ENCODE data around the gene SLC35C1. TPM values are rescaled to one million over a fixed set of nuclear protein-coding genes. Genes with fewer than 3 reads are reported as not detected.

Gene SLC35C1
- 3.2 and 3.5 TPM in 2 replicates for total RNA-seq (2014; rRNA removed; shearing (Covaris generic))

GRCh38 chr11:45804761-45805304, at the start of gene SLC35C1:
Gene SLC35C1 (plus strand): TSS chr11:45805149. CDS start chr11:45805802, 653 bp downstream.
- peak; percentile 96 for DNase-seq (ENCODE audit: low read depth)

DNA sequence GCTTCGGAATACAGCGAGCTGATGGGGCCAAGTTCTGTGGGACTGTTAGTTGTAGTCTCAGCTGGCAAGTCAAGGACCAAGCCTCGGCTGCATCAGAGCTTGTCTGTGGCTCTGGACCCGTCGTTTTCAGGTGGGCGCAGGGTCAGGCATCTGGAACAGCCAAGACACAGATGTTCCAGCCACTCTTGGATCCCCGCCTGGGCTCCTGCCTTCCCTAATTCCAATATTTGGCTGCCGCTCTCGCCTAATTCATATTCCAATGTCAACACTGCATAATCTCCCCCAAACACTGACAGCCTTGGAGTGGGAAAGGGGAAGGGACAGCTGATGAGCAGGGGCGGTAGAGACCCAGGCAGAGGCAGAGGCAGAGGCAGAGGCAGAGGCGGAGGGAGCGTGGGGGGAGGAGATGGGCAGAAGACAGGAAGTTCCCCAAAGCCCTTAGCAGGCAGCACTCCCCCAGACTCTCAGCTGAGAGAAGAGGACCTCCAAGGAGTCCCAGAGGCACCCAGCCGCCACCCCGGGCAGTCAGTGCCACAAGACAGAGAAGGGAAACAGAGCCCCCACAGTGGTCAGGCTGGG, 49.6 kb upstream of the SLC35C1 start:
- no peak for DNase-seq (ENCODE audit: low read depth)

DNA sequence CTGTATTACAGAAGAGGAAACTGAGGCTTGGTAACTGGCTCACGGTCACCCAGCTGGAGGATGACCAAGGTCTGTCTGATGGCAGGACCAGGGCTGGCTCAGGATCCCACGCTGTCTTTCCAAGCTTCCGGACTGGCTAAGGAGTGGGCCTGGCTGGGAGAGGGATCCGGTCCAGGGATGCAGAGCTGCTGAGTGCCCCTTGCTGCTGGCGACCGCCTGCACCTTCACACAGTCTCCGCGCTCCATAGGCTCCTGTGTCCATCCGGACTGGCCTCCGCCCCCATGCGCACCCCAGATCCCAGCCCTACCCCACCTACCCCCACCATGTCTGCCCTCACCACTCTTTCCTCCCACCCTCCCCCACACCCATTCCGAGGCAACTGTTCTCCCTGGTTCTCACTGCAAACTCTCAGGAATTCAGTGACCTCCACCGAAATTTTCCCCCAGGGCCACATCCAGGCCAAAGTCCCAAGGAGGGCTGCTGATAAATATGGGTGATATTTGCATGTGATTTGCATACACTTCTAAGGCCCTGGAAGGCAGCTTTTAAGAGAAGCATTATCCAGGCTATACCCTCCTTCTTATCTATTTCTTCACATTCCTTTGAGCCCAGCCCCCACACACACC, 48.5 kb upstream of the SLC35C1 start:
- no peak for DNase-seq (ENCODE audit: low read depth)

DNA sequence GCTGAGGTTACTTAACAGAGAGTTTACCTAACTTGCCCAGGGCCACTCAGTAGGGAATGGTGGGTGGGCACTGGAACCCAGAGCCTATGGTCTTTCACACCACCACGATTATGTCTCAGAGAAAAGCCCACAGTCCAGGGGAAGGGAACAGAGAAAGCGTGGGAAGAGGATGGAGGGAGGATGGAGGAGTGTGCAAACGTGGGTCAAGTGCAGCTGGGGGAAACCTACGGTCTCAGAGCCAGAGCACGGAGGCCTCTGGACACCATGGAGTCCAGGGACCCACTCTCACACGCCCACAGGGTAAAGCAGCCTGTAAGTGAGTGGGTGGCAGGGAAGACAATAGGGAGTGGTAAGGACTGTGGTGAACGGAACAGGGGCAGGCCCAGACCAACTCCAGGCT, 47.3 kb upstream of the SLC35C1 start:
- DNase-seq (ENCODE audit: low read depth) = no peak

DNA sequence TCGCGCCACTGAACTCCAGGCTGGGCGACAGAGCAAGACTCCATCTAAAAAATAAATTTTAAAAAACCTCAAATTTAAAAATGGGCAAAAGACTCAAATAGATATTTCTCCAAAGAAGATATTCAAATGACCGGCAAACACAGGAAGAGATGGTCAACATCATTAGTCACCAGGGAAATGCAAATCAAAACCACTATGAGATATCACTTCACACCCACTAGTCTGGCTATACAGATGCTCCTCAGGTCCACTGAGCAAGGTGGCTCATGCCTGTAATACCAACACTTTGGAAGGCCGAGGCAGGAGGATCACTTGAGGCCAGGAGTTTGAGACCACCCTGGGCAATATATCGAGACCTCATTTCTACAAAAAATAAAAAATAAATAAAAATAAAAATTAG, 43.3 kb upstream of the SLC35C1 start:
- DNase-seq (ENCODE audit: low read depth) = no peak

GRCh38 chr11:45765107-45765668, 39.8 kb upstream of the SLC35C1 start:
- DNase-seq (ENCODE audit: low read depth) = no peak

GRCh38 chr11:45765836-45766235, 39.1 kb upstream of the SLC35C1 start:
- DNase-seq (ENCODE audit: low read depth) = no peak

- DNase-seq (ENCODE audit: low read depth) = no peak
These were observed 38.5 kb upstream of the SLC35C1 start for GRCh38 chr11:45766469-45766868.

GRCh38 chr11:45768486-45768885, 36.5 kb upstream of the SLC35C1 start:
- DNase-seq (ENCODE audit: low read depth) = no peak

GRCh38 chr11:45769960-45770359, 35.0 kb upstream of the SLC35C1 start:
- no peak for DNase-seq (ENCODE audit: low read depth)

DNA sequence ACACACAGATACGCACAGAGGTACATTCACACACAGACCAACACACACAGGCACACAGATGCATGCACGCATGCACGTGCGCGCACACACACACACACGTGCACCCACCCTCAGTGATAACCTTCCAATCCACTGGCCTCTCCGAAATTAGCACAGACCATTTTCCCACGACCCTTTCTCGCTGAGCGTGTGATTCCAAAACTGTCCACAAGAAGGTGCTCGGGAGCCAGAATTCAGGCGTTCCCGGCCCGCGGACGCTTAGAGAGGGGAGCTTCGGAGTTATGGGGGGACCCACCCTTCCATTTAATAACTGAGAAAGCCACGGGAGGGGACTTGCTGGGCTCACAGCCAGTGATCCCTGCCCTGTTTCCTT, 33.8 kb upstream of the SLC35C1 start:
- peak; percentile 54 for DNase-seq (ENCODE audit: low read depth)

DNA sequence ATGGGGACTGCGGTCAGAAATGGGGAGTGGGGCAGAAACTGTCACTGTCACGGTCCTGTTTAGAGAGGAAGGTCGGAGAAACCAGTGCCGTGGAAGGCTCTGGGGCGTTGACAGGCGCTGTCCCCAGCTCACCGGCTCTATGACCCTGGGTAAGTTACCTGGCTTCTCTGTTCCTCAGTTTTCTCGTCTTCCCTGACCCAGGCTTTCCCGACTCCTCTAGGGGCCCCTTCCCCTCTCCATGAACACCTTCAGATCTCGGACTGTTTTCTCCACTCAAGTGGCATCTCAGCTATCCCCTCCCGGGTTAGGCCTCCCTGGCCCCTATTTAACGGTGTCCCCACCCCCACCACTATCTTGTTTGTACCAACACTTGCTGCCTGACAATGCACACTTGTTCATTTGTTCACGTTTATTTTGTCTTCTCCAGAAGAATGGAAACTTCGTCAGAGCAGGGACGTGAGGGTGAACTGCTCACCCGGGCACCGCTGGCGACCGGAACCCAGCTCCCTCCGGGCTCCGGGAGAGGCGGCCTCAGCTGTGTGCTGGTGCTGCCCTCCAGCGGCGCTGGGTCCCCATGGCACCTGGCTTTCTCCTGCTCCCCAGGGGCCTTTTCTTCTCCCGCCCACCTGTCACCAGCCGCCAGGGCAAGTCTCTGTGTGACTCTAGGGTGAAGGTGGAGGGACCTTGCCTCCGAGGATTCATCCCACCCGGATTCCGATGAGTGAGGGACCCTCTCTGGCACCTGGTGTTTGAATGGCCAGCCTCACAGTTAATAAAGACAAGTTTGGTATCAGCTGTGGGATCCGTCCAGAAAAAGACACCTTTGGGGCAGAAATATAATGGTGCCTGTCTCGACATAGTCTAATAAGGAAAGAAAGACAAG, 33.1 kb upstream of the SLC35C1 start:
- peak; percentile 85 for DNase-seq (ENCODE audit: low read depth)

DNA sequence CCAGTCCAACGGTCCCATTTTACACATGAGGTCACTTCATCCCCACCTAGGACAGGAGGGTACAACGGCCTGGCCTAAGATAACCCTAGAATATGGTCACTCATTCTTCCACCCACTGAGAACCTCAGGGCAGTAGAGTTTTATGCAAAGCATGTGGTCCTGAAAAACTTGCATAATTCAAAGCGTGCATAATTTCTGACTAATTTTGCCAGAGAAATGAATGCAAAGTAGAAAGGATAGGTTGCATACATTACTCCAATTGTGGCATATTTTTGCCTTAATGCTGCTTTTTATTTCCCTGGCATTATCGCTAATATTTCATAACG, 32.5 kb upstream of the SLC35C1 start:
- no peak for DNase-seq (ENCODE audit: low read depth)

DNA sequence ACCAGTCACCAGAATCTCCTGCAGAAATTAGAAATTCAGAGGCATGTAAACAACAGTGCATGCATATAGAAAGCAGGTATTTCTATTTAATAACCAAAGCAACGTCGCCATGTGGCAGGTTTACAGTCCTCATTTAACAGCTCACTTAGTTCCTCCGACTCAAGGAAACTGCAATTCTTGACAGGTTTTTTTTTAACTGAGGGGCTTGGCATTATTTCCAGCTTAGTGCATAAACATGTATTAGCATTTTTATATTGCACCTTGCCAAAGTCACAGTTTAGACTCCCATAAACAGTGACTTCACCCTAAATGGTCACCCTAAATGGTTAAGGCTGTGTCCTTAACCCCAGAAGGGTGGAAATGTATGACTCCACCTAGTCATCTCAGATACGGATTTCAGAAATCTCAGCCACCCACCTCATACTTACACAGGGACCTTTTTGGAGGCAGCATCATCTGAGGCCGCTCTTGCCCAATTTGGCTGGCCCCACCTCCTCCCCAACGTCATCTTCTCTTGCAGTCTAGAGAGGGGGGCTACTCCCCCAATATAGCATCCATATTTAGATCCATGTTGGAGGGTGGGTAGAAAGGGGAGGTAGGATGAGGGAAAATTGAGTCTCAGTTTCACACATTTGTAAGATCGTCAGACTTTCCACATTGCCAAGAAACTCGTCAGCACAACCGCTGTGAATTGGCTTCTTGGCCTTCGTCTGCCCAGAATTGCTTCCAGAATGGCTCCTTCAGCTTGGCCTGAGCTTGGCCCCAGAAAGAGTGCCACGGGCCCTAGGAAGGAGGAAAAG, 31.8 kb upstream of the SLC35C1 start:
- no peak for DNase-seq (ENCODE audit: low read depth)

GRCh38 chr11:45773786-45774655, 30.9 kb upstream of the SLC35C1 start:
- no peak for DNase-seq (ENCODE audit: low read depth)

- no peak for DNase-seq (ENCODE audit: low read depth)
These were observed 30.2 kb upstream of the SLC35C1 start for GRCh38 chr11:45774786-45775185.

DNA sequence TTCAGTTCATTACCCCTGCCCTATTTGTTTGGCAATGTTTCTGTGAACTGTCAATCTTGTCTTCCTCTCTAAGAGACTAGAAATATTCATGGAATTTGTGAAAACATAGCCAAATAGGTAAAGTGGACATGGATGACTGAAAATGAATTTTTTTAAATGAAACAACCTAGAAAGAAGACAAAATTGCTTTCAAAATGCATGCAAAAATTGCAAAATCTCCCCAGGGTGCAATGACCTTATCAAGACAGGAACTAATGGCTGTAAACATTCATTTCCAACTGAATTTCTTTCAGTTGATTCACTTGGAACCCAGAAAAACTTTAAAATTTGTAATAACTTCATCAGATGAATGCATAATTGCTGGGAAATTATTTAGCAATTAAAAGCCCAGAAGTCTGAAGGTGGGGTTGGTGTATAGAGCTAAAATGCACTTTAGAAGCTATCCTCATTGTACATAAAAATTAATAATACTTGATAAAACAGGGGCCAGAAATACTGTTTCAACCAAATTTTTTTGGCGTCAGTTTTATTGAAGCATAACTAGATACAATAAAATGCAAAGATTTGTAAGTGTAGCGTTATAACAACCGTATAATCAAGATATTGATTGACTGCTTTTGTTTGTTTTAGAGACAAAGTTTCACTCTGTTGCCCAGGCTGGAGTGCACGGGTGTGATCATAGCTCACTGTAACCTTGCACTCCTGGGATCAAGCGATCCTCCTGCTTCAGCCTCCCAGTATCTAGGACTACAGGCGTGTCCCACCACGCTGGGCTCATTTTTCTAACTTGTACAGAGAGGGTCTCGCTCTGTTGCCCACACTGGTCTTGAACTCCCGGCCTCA, 27.6 kb upstream of the SLC35C1 start:
- no peak for DNase-seq (ENCODE audit: low read depth)

- no peak for DNase-seq (ENCODE audit: low read depth)
These were observed 26.6 kb upstream of the SLC35C1 start for GRCh38 chr11:45778341-45778740.

DNA sequence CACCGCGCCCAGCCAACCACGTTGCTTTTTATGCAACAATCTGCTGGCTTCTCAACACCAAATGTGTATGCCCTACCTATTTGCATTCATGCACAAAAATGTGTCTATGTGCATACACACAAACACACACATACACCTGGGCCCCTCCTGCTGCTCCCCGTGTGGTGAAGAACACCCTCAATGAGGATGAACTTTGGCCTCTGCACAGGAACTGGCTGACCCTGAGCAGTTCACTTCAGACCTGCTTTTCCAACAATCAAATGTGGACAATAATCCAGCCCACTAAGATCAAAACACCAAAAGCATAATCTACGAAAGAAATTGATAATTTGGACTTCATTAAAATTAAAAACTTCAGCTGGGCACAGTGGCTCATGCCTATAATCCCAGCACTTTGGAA, 25.3 kb upstream of the SLC35C1 start:
- no peak for DNase-seq (ENCODE audit: low read depth)

DNA sequence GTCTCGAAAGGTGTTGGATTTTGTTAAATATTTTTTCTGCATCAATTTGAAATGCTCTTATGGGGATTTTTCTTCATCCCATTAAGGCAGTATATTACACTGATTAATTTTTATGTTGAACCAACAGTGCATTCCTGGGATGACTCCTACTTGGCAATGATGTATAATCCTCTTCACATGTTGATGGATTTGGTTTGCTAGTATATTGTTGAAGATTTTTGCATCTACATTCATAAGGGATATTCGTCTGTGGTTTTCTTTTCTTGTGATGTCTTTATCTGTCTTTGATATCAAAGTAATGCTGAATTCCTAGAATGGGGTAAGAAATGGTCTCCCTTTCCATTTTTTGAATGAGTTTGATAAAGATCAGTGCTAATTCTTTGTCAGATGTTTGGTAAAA, 18.7 kb upstream of the SLC35C1 start:
- no peak for DNase-seq (ENCODE audit: low read depth)

Measured in Daoy (cell line).